Retina (tissue), 1 donor: ENCODE results near the gene PDZD2.
"Not testable (repeated sequence)": the region's sequence is repeated elsewhere in the genome, so short reads cannot be mapped to it uniquely, and the experiment has no call there.

Experiments used
- DNase-seq: peaks from one replicate; pipeline ENCODE4 v3.0.0-alpha.2; 2016

The PDZD2 gene

DNA sequence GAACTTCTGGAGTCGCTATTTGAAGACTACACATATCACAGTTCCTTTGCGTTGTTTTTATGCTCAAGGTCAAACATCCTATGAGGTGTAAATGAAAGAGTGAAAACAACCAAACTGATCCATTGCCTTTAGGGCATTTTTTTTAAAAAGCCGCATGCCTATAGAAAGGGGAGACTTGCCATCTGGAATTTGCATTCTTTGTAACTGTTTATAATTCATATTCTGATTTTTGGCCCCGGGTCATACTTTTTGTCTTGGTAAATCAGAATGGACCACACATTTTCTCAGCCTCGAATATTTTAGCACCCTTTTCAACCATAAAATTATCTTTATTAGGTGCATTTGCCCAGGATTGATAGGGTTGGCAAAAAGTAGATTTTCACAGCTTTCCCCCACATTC is 347.2 kb downstream of the PDZD2 start:
- DNase-seq, result no peak

DNA sequence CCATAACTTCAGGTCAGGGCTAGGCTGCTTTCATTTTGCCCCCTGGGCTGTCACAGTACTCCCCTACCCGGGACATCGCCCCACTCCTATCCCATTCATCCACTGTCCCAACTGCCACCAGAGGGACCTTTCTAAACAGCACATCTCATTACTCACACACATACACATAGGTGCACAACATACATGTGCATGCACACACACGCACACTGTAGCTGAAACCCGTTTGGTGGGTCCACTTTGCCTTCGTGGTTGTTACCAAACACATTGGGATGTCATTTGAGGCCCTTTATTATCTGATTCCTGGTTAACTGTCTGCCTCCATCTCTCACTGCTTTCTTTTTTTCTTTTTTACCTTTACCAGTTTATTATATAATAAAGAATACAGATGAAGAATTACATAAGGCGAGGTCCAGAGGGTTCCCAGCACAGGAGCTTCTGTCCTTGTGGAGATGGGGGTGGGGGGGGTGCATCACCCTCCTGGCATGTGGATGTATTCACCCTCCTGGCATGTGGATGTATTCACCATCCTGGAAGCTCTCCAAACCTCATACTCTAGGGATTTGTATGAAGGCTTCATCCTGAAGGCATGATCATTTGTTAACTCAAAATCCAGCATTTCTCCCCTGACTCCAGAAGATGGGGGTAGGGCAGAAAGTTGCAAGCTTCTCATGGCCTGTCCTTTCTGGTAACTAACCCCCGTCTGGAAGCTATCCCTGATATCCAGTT is 349.2 kb downstream of the PDZD2 start:
- no peak for DNase-seq

DNA sequence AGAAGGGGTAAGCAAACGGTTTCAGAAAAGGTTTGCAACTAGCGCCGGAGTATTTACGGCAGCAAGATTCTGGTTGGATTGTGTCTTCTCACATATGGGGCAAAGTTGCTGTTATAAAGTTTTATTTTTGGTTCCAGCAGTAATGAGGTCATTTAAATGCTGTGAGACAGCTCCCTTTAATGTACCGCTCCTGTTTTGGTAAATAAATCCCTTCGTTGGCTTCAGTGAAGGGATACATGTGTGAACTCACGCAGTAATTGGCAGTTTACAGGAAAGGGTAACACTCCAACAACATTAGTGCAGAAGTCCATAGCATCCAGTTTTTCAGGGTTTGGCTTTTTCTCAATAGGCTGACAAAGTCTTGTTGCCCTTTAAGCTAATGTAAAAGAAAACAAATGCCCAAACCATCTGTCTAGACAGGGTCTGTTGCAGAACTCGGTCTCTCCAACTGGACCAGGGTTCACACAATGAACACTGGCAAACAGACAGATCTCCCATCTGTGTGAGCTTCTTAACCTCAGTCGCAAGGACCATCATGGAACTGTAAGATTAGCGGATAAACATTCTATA is 351.2 kb downstream of the PDZD2 start:
- DNase-seq, result no peak

DNA sequence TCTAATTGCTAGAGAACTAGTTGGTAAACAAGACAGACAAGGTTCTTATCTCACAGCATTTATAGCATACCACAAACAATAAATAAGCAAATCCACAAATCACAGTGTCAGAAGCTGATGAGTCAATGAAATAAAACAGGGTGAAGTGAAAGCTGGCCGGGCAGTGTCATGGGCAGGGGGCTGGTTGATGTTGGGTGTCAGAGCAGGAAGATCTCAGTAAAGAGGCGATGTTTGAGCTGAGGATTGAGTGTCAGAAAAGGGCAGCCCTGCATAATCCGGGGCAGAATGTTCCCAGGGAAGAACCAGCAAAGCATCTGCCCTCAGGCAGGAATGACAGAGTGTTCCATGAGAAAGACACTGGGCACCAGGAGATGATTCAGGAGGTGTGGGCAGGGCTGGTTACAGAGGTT is 351.8 kb downstream of the PDZD2 start:
- DNase-seq, result no peak

DNA sequence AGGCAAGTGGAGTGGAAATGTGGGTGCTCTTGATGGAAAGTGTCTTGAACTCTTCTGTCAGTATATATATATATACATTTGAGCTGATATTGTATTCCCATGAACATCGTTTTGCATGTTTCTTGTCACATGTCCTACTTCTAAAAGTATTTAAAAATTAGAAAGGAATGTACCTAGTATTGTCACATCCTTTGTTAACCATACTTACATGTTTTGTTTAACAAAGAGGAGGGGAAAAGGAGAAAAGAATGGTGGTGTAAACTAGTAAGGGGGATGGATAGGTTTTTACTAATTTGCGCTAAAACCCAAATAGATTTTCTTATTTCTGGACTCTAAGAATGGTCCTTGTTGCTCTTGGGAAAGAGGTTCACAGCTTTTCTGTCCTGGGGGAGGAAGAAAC is 353.4 kb downstream of the PDZD2 start:
- no peak for DNase-seq

DNA sequence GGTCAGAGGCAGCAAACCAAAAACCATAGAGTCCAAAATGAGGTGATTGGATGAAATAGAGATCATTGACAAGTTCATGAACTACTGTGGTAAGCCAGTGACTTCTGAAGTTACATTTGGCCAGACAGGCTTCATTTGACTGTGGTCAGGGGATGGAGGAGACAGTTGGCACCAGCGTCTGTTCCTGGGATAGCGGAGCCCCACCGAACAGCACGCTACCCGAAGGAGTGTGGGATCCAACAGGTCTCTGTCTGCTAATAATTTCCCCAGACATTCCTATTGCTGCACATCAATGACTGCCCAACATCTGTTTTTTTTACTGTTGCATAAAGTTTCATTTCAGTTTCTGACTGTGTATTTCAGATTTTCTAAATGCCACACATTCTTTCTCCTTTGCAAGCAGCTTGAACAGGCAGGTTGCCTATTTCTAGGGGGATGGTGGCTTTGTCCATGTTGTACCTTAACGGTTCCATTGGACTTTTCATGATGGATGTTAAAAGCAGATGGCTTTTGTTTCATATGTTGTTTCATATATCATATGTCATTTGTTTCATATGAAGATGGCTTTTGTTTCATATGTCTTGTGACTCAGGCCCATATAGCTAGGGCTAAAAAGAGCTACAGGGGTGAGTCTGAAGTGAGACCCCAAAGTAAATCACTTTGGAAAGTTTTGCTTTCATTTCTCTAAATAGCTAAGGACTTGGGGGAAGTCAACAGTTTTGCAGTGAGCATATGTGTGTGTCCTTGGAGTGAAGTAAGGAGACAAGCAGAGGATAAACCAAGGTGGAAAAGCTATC is 354.4 kb downstream of the PDZD2 start:
- no peak for DNase-seq

GRCh38 chr5:31995006-31995405 is 356.1 kb downstream of the PDZD2 start:
- DNase-seq, result no peak

DNA sequence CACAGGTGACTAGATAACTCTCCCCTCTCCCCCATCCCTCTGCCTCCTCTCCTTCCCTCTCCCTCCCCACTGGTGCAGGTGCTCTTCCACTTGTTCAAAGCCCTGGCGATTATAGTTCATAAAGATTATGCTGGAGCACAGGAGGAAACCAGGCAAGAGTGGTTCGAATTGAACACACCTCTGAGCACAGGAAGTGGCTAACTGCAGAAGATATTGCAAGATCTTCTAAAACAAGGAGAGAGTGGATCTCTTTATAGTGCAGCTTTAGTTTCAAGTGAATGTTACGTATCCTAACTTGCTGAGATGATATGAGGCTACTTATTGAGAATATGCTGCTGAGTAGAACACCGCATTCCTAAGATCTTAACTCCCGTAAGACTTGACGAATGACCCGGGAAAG is 356.8 kb downstream of the PDZD2 start:
- DNase-seq, result no peak

DNA sequence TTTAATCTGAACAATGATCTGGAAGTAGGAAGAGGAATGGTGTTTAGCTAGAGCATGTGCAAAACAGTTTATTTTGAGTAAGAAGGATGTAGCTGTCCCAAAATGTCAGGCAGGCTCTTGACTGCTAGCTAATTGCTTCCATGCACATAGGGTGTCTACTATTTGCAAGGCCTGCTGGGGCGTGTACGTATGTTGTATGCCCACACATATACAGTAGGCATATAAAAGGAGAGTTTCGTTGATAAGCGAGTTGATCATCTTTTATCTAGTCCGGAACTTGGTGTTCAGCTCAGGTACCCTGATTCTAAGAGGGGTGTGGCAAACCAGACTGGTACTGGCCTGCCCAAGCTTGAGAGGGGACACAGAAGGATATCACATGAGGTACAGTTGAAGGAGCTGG is 358.0 kb downstream of the PDZD2 start:
- no peak for DNase-seq

DNA sequence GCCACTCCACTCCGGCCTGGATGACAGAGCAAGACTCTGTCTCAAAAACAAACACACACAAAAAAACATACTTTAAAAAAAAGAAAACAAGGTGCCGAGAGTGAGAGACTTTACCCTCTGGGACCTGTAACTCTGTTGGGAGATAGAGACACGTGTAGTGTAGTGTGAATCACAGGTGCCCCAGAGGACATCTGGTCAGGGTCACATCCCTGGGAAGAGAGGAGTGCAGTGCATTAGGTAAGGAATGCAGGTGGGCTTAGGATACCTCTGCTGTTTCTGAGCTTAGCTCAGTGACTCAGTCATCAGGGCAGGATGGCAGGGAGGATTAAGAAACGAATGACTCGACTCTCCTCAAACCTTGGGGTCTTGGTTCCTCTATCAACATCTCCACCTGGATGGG is 360.5 kb downstream of the PDZD2 start:
- DNase-seq, result no peak

- no peak for DNase-seq
Observed at GRCh38 chr5:32000731-32001130, 361.8 kb downstream of the PDZD2 start.

DNA sequence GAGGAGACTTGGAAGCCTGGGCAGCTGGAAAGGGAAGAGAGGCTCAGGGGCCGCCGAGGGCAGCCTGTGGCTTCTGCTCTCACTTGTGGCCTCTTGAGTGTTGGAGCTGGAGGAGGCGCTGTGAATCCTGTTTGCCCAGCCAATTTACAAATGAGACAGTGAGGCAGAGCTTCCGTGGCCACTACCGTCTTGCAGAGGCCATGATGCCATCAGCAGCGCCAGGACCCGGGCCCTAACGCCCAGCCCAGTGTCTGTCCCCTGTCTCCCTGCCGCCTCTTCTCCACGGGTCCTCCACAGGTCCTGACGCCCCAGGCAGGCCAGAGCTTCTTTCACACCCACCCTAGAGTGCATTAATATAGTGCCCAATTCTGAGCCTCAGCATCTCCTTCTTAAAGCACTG is 362.4 kb downstream of the PDZD2 start:
- DNase-seq, result no peak

GRCh38 chr5:32001707-32002106 is 362.8 kb downstream of the PDZD2 start:
- DNase-seq, result no peak

DNA sequence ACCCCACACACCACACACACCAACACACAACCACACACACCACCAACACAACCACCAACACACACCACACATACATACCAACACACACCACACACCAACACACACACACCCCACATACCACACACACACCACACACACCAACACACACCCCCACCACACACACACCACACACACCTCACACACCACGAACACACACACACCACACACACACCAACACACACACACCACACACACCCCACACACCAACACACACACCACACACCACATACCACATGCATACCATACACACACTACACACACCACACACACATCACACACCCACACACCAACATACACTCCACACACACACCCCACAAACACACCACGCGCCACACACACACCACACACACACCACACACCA is 363.8 kb downstream of the PDZD2 start:
- DNase-seq, result no peak

DNA sequence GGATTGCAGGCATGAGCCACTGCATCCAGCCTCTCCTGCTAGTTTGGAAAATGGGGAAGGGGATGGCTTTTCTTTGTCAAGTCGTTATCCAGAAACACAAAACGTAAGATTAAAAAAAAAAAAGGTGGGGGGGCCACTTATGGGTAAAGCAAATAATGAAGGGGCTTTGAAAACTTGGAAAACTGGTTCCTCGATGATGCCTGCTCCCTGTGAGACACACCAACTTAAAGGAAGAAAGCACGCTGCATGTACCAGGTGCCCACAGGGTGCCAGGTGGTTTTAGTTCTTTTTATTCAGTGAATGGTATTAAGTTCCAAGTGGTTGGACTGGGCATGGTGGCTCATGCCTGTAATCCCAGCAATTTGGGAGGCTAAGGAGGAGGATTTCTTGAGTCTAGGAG is 365.1 kb downstream of the PDZD2 start:
- no peak for DNase-seq

DNA sequence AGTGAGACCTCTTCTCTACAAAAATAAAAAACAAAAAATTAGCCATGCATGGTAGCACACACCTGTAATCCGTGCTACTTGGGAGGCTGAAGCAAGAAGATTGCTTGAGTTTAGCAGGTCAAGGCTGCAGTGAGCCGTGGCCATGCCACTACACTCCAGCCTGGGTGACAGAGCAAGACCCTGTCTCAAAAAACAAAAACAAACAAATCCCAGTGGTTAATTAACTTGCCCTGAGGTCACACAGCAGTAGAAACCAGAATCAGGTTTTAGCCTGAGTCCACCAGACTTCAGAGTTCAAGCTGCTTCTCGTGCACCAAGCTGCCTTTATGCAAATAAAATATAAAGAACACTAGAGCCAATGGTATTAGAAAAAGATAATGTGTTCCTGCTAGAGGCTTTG is 365.5 kb downstream of the PDZD2 start:
- no peak for DNase-seq

DNA sequence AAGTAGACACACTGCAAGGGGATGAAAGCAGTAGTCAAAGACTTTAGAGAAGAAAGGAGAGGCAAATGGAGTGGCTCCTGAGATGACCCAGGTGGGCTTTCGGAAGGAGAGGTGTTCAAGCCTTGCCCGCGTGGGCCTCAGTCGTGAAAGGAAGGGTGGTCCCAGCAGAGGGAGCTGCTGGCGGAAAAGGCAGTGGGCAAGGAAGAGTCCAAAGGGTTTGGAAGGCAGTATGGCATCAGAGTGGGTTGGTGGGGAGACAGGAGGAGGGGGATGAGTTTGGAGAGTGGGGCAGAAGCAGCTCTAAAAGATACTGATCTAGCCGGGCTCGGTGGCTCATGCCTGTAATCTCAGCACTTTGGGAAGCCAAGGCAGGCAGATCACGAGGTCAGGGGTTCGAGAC is 369.8 kb downstream of the PDZD2 start:
- DNase-seq, result no peak

- no peak for DNase-seq
Observed at GRCh38 chr5:32013658-32014057, 374.7 kb downstream of the PDZD2 start.

- no peak for DNase-seq
Observed at GRCh38 chr5:32014096-32014745, 375.3 kb downstream of the PDZD2 start.

GRCh38 chr5:32015262-32015661 is 376.3 kb downstream of the PDZD2 start:
- DNase-seq, result not testable (repeated sequence)

DNA sequence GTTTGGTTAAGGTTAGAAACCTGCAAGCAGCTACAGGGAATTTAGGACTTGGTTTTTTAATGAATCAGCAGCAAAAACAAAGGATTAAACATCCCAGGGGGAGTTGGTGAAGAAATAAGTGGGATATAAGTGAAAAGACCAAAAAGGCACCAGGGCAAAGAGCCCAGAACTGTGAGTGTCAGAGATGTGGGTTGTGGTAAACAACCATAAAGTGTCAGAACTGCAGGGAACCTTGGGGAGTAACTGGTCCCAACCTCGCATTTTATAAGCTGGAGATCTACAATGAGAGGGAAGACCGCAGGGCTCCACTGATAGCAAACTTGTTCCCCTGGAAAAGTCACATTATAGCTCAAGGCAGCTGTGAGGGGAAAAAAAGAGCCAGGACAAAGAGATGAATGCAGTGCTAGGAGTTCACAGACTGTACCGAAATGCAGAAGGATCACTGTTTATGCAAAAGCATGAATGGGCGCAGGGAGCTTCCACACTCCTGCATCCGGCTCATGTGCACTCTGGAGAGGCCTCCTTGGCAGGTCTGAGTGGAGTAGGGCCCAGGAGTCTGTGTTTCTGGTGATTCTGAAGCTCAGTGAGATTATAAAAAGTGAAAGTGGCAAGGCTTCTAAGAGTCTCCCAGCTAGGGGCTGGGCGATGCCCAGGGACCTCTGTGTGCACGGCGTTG is 378.9 kb downstream of the PDZD2 start:
- peak; percentile 49 for DNase-seq

DNA sequence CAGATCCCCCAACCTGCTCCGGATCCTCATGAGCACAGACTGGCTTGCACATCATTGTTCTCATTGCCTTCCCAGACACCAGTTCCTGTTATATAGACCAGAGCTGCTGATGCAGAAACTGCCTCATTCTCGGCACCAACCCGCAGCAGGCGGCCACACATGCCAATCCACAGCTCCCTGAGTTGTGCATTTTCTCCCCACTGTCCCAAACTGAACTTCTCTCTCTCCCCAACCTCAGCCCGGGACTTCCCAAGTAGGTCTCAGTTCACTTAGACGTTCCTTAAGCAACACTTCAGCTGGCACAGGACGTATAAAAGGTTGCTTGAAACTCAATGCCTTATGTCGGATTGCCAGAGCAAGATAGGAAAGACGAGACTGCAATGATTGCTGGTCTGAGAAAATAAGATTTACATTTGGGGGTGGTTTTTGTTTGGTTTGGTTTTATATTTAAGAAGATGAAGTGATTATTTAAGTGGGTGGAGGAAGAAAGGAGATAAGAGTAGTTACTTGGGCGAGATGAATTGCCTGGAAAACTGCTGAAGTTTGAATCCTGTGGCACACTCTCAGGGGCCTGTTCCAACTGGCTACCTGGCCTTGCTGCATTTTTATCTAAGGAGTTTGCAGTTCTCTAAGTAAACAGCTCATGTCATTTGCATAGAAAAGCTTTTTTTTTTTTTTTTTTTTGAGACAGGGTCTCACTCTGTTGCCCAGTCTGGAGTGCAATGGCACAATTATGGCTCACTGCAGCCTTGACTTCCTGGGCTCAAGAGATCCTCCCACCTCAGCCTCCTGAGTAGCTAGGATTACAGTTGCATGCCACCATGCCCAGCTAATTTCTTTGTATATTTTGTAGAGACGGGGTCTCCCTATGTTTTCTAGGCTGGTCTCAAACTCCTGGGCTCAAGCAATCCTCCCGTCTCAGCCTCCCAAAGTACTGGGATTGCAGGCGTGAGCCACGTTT is 379.8 kb downstream of the PDZD2 start:
- no peak for DNase-seq
